KMS-11 (cell line): Measurements from ENCODE around the gene NT5DC2.

ENCODE experiments used
- H2AFZ ChIP-seq: fragments of 200-600 bp; sonication (generic); 2 replicates; pipeline ENCODE4 v1.6.1; 2016; ENCODE audit warnings: antibody characterized with exemption, mixed run types, low read depth
- H3K27ac ChIP-seq: fragments of 200-600 bp; sonication (generic); 2 replicates; pipeline ENCODE4 v1.6.1; 2016; ENCODE audit warnings: mild to moderate bottlenecking, mixed run types
- H3K27me3 ChIP-seq: fragments of 200-600 bp; sonication (generic); 2 replicates; pipeline ENCODE4 v1.6.1; 2017; ENCODE audit warnings: mild to moderate bottlenecking, low read depth, mixed run types, moderate library complexity; ENCODE audit not compliant: insufficient read depth
- H3K36me3 ChIP-seq: fragments of 200-600 bp; sonication (generic); 2 replicates; pipeline ENCODE4 v1.6.1; 2017; ENCODE audit warnings: mild to moderate bottlenecking, mixed run types; ENCODE audit not compliant: insufficient read depth
- H3K4me1 ChIP-seq: fragments of 200-600 bp; sonication (generic); 2 replicates; pipeline ENCODE4 v1.6.1; 2016; ENCODE audit warnings: mild to moderate bottlenecking, low read depth, mixed run types; ENCODE audit not compliant: poor library complexity, severe bottlenecking
- H3K4me2 ChIP-seq: fragments of 200-600 bp; sonication (generic); 2 replicates; pipeline ENCODE4 v1.7.0; 2016; ENCODE audit warnings: mild to moderate bottlenecking, mixed run types
- H3K4me3 ChIP-seq: fragments of 200-600 bp; sonication (generic); IDR thresholded peaks from 2 replicates; pipeline ENCODE4 v1.6.1; 2017; ENCODE audit warnings: low read depth, low read length, mixed read lengths; ENCODE audit not compliant: insufficient read depth
- H3K79me2 ChIP-seq: fragments of 200-600 bp; sonication (generic); 2 replicates; pipeline ENCODE4 v1.6.1; 2016; ENCODE audit warnings: low read depth, mixed run types; ENCODE audit not compliant: insufficient read depth
- H3K9ac ChIP-seq: fragments of 200-600 bp; sonication (generic); 2 replicates; pipeline ENCODE4 v1.6.1; 2016; ENCODE audit warnings: mild to moderate bottlenecking, mixed run types
- H4K20me1 ChIP-seq: fragments of 200-600 bp; sonication (generic); 2 replicates; pipeline ENCODE4 v1.6.1; 2016; ENCODE audit warnings: mild to moderate bottlenecking, mixed run types; ENCODE audit not compliant: insufficient read depth
- TF ChIP-seq, protein P1 (sequence below): fragments of 200-600 bp; sonication (generic); conservative IDR thresholded peaks from 2 replicates; pipeline ENCODE4 v1.6.1; 2017; ENCODE audit warnings: low read depth, mild to moderate bottlenecking, antibody characterized with exemption, low read length, moderate library complexity, mixed read lengths

Gene NT5DC2

DNA sequence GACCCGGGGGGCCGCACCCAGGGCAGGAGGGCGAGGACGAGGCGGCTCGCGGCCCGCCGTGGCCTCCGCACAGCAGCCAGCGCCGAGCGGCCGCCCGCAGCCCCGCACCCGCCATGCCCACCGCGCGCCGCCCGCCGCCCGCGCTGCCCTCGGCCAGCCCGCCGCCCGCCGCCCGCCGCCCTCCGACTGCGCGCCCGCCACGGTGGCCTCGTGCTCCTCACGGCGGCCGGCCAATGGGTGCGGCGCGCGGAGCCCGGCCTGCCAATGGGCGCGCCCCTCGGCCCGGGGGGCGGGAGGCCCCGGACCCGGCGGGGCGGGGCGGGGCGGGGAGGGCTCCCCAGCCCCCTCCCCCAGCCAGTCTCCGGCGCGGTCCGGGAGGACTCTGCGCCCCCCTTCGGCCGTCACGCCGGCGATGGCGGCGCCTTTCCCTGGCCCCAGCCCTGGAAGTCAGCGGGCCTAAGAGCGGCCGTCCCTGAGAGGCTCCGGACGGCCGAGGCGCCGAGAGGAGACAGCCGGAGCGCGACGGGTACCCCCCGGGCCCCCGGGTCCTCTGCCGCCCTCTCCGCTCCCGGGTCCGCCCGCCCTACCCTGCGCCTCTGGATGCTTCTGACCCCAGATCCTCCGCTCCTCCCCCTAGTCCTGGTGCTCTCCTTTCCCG lies at the start of gene NT5DC2:
TSS of gene NT5DC2 (minus strand) at position 235 of the 658 bp plus-strand sequence. CDS start at position 115, 120 bp downstream.
- peaks cover 13% of the 10 kb centered on the region for H3K4me1 ChIP-seq
- H3K4me3 ChIP-seq = no peak within 1 kb of the TSS
- no peak within 1 kb of the TSS for H3K27ac ChIP-seq
- H3K36me3 ChIP-seq = no peaks in the 10 kb centered on the region
- H3K9ac ChIP-seq = peak within 1 kb of the TSS; percentile 41
- no peaks in the 10 kb centered on the region for H4K20me1 ChIP-seq
- no peaks in the 10 kb centered on the region for H3K27me3 ChIP-seq
- peaks cover 27% of the 10 kb centered on the region; the same call in 1 of the 2 replicates for H3K79me2 ChIP-seq
- peak within 1 kb of the TSS; percentile 68 for H3K4me2 ChIP-seq
- TF ChIP-seq, protein P1, sequence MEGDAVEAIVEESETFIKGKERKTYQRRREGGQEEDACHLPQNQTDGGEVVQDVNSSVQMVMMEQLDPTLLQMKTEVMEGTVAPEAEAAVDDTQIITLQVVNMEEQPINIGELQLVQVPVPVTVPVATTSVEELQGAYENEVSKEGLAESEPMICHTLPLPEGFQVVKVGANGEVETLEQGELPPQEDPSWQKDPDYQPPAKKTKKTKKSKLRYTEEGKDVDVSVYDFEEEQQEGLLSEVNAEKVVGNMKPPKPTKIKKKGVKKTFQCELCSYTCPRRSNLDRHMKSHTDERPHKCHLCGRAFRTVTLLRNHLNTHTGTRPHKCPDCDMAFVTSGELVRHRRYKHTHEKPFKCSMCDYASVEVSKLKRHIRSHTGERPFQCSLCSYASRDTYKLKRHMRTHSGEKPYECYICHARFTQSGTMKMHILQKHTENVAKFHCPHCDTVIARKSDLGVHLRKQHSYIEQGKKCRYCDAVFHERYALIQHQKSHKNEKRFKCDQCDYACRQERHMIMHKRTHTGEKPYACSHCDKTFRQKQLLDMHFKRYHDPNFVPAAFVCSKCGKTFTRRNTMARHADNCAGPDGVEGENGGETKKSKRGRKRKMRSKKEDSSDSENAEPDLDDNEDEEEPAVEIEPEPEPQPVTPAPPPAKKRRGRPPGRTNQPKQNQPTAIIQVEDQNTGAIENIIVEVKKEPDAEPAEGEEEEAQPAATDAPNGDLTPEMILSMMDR = no peak
- H2AFZ ChIP-seq = peak within 1 kb of the TSS; percentile 34

DNA sequence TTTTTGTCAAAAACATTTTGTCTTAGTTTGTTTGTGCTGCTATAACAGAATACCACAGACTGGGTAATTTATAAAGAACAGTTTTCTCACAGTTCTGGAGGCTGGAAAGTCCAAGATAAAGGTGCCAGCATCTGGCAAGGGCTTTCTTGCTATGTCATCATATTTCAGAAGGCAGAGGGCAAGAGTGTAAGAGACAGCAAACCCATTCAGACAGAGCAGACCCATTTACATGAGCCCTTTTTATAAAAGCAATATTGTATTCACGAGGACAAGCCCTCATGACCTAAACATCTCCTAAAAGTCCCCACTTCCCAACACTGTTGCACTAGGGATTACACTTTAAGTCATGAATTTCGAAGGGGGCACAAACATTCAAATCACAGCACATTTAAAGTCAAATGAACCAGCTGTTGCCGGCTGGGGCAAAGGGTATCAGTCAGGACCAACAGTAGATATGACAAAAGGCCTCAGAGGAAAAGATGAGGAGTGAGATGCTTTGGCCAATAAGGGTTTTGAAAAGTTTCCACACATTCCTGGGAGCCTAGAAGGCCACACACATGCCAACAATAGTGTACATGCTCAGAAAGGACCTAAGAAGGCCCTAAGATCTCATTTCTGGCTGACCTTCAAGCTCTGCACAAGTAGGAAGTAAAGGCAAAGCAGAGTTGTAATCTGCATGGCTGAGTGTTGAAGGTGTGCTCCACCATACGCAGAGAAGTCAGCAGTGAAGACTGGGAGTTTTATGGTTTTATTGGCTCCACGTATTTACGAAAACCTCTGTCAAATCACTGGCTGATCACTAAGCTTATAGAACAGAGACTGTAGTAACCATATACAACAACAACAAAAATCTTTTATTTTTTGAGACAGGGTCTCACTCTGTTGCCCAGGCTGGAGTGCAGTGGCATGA lies 40.7 kb upstream of the NT5DC2 start:
- no peaks in the 10 kb centered on the region for H3K79me2 ChIP-seq
- peak overlapping the region; percentile 2; the same call in 1 of the 2 replicates for H3K27ac ChIP-seq
- no peak overlapping the region for H3K4me3 ChIP-seq
- no peak overlapping the region for H3K9ac ChIP-seq
- peaks cover 10% of the 10 kb centered on the region for H3K4me1 ChIP-seq
- no peaks in the 10 kb centered on the region for H3K27me3 ChIP-seq
- H2AFZ ChIP-seq = no peak overlapping the region
- TF ChIP-seq, protein P1 = no peak
- no peak overlapping the region; the same call in 1 of the 2 replicates for H3K4me2 ChIP-seq
- no peaks in the 10 kb centered on the region for H3K36me3 ChIP-seq
- no peaks in the 10 kb centered on the region for H4K20me1 ChIP-seq

GRCh38 chr3:52572221-52572620 lies 38.6 kb upstream of the NT5DC2 start:
- H3K79me2 ChIP-seq = no peaks in the 10 kb centered on the region
- H3K27ac ChIP-seq = no peak overlapping the region
- H3K4me1 ChIP-seq = peaks cover 10% of the 10 kb centered on the region
- no peaks in the 10 kb centered on the region for H3K27me3 ChIP-seq
- no peaks in the 10 kb centered on the region for H3K36me3 ChIP-seq
- TF ChIP-seq, protein P1 = no peak
- no peak overlapping the region for H3K4me3 ChIP-seq
- H3K4me2 ChIP-seq = no peak overlapping the region
- H2AFZ ChIP-seq = no peak overlapping the region
- no peak overlapping the region for H3K9ac ChIP-seq
- H4K20me1 ChIP-seq = no peaks in the 10 kb centered on the region

GRCh38 chr3:52570076-52570475 lies 36.4 kb upstream of the NT5DC2 start:
- Histone ChIP-seq H3K27ac (no peak overlapping the region), H4K20me1 (no peaks in the 10 kb centered on the region), H3K4me2 (no peak overlapping the region), H3K79me2 (no peaks in the 10 kb centered on the region), H3K9ac (no peak overlapping the region), H3K4me3 (no peak overlapping the region), H3K4me1 (peaks cover 10% of the 10 kb centered on the region), H2AFZ (no peak overlapping the region), H3K36me3 (no peaks in the 10 kb centered on the region), H3K27me3 (no peaks in the 10 kb centered on the region)
- TF ChIP-seq, protein P1 = no peak
